Measurements from ENCODE around the gene FSTL4. TPM values are rescaled to one million over a fixed set of nuclear protein-coding genes. Genes with fewer than 3 reads are reported as not detected.

FSTL4 gene
- total and polyA plus RNA-seq, 2 of the 13 experiments (the other 11 are each of a cell fraction or from before 2014, with no cell fraction given) = 2.1 to 3.0 TPM

- TF ChIP-seq CEBPZ (IDR thresholded peaks at IDR 0.05; ENCODE audit: low read length) (no peak), EED (CRISPR knock-in tag; IDR thresholded peaks at IDR 0.05) (no peak), NFYC (CRISPR knock-in tag; IDR thresholded peaks at IDR 0.05) (no peak), BHLHE40 (IDR thresholded peaks at IDR 0.05; ENCODE audit: low read length) (no peak), SOX6 (IDR thresholded peaks at IDR 0.05) (no peak), SOX6 (CRISPR knock-in tag; IDR thresholded peaks at IDR 0.05) (no peak), DZIP1 (CRISPR knock-in tag; IDR thresholded peaks at IDR 0.05) (no peak), ZNF607 (CRISPR knock-in tag; IDR thresholded peaks at IDR 0.05; ENCODE audit: borderline replicate concordance) (no peak), PAX8 (CRISPR knock-in tag; IDR thresholded peaks at IDR 0.05; ENCODE audit: borderline replicate concordance) (no peak), HOXA7 (CRISPR knock-in tag; IDR thresholded peaks at IDR 0.05) (no peak), BRCA1 (CRISPR knock-in tag; IDR thresholded peaks at IDR 0.05) (no peak), HMG20B (CRISPR knock-in tag; conservative IDR thresholded peaks at IDR 0.05) (no peak), TP53 (CRISPR knock-in tag; conservative IDR thresholded peaks at IDR 0.05) (no peak)
Measured at GRCh38 chr5:133257977-133258376, 354.4 kb downstream of the FSTL4 start (continued).

Data from HepG2 (cell line).